ENCODE data around the gene LZTR1.
"Not testable (repeated sequence)": the region's sequence is repeated elsewhere in the genome, so short reads cannot be mapped to it uniquely, and the experiment has no call there.

The LZTR1 gene

DNA sequence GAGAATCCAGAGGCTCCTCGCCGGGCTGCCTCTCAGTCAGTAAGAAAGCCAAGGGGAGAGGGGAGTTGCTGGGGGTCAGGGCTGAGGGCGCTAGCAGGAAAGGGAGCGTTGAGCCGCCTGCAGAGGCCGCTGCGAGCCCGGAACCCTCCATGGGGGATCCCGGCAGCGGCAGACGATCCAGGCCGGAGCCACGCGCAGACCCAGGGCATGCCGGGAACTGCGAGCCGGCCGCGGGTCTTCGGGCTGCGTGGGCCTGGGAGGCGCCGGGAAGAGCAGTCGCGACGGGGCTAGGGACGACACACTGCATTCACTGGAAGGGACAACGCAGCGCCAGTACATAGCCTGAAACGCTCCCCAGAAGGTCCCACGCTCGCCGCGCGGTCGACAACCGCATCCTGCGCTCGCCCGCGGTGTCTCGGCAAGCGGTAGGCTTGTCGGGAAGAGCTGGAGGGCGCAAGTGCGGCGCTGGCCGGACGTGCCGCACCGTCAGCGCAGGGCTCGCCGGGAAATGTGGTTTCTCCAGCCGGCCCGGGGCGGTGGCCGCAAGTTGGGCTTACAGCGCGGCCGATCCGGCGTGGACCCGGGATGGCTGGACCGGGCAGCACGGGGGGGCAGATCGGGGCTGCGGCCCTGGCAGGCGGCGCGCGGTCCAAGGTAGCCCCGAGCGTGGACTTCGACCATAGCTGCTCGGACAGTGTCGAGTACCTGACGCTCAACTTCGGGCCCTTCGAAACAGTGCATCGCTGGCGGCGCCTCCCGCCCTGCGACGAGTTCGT lies at the start of gene LZTR1:
LZTR1 (plus strand) TSS at position 511 of the 776 bp plus-strand sequence; CDS start at position 586, 75 bp downstream.
- DNase-seq (ENCODE audit: low spot score) = peak; percentile 71

DNA sequence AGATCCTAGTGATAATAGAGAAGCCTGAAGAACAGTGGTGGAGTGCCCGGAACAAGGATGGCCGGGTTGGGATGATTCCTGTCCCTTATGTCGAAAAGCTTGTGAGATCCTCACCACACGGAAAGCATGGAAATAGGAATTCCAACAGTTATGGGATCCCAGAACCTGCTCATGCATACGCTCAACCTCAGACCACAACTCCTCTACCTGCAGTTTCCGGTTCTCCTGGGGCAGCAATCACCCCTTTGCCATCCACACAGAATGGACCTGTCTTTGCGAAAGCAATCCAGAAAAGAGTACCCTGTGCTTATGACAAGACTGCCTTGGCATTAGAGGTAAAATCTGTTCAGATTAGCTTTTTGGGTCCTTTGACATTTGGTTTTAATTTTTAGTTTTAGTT lies 48.2 kb upstream of the LZTR1 start:
- DNase-seq (ENCODE audit: low spot score) = no peak

DNA sequence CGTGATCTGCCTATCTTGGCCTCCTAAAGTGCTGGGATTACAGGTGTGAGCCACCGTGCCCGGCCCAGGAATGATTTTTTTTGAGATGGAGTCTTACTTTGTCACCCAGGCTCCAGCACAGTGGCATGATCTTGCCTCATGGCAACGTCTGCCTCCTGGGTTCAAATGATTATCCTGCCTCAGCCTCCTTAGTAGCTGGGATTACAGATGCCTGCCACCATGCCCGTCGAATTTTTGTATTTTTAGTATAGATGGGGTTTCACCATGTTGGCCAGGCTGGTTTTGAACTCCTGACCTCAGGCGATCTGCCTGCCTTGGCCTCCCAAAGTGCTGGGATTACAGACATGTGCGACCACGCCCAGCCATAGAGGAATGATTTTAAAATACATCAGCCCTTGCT lies 47.0 kb upstream of the LZTR1 start:
- not testable (repeated sequence) for DNase-seq (ENCODE audit: low spot score)

- not testable (repeated sequence) for DNase-seq (ENCODE audit: low spot score)
Measured at GRCh38 chr22:20935780-20936539, 46.1 kb upstream of the LZTR1 start.

- DNase-seq (ENCODE audit: low spot score) = no peak
Measured at GRCh38 chr22:20937031-20937793, 44.9 kb upstream of the LZTR1 start.

DNA sequence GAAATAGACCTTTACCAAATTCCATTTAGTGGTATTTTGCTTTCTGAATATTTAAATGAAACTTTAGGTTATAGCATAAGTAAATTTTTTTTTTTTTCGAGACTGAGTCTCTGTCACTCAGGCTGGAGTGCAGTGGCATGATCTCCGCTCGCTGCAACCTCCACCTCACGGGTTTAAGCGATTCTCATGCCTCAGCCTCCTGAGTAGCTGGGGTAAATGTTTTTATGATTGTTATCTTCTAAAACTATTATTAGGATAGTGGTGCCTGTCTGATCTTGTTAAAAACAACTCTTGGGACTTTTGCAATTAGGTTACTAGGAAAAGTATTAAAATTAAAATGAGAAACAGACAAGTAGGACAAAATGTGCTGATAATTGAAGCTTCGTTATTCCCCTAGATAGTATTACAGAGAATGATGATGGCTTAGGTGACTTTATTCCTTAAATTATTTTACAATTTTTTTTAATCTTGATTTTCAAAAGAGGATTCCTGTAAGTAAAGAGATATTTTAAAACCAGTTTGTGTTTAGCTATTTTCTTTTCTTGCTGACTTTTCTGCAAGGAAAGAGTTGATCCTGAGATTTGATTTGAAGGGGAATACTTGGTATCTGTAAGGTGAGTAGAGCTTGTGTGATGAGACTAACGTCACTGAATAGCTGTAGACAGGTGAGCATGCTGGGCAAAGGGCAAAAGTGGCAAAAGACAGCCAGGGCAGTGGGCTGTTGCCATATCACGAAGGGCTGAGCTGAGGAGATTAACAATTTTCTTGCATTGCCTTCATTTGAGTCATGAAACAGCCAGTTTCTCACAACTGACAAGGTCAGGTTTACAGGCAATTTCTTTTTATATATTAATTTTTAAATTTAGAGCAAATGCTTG lies 44.1 kb upstream of the LZTR1 start:
- DNase-seq (ENCODE audit: low spot score) = no peak

DNA sequence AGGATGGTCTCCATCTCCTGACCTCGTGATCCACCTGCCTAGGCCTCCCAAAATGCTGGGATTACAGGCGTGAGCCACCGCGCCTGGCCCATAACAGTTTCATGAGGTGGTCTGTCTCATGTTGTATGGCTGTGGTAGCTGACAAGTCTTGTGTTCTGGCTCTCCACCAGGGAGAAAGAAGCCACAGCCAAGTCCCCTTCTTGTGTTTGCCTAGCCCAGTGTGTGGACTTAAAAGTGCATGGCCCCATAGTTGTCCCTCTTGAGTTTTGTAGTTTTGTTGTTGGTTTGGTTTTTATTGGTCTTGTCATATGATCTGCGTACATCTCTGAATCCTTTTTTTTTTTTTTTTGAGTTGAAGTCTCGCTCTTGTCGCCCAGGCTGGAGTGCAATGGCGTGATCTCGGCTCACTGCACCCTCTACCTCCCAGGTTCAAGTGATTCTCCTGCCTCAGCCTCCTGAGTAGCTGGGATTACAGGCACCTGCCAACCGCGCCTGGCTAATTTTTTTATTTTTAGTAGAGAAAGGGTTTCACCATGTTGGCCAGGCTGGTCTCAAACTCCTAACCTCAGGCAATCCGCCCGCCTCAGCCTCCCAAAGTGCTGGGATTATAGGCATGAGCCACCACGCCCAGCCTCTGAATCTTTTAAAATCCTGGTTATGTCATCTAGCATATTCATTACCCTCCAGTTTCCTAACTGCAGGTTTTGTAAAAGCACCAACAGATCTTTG lies 42.5 kb upstream of the LZTR1 start:
- not testable (repeated sequence) for DNase-seq (ENCODE audit: low spot score)

DNA sequence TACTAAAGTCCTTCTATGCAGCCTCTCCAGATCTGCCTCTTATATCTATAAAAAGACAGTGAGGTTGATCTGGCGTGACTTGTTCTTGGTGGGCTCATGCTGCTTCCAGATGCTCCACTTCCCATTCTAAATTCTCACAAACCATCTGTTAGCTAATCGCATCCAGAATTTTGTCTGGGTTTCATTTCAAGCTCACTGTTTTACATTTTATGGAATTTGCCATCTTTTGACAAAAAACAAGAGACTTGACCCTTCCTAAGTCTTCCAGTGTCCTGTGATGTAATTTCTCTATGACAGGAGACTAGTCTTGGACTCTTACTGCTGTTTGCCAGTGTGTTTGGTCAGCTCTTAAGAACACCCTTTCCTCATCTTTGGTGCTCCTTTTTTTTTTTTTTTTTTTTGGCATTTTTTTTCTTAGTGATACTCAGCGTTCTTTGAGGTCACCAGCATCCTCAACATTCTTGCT lies 41.9 kb upstream of the LZTR1 start:
- no peak for DNase-seq (ENCODE audit: low spot score)

GRCh38 chr22:20940904-20941385 lies 41.2 kb upstream of the LZTR1 start:
- no peak for DNase-seq (ENCODE audit: low spot score)

DNA sequence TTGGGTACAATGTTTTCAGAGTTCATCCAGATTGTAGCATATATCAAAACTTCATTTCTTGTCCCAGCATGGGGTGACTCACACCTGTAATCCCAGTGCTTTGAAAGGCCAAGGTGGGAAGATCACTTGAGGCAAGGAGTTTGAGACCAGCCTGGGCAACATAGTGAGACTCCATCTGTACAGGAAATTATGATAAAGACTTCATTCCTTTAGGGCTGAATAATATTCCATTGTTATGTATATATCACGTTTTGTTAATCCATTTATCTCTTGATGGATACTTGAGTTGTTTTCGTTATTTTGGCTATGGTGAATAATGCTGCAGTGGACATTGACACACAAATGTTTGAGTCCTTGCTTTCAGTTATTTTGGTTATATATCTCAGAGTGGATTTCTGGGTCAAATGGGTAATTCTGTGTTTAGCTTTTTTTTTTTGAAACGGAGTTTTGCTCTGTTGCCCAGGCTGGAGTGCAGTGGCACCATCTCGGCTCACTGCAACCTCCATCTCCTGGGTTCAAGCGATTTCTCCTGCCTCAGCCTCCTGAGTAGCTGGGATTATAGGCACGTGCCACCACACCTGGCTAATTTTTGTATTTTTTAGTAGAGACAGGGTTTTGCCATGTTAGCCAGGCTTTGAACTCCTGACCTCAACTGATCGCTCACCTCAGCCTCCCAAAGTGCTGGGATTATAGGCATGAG lies 39.7 kb upstream of the LZTR1 start:
- not testable (repeated sequence) for DNase-seq (ENCODE audit: low spot score)

DNA sequence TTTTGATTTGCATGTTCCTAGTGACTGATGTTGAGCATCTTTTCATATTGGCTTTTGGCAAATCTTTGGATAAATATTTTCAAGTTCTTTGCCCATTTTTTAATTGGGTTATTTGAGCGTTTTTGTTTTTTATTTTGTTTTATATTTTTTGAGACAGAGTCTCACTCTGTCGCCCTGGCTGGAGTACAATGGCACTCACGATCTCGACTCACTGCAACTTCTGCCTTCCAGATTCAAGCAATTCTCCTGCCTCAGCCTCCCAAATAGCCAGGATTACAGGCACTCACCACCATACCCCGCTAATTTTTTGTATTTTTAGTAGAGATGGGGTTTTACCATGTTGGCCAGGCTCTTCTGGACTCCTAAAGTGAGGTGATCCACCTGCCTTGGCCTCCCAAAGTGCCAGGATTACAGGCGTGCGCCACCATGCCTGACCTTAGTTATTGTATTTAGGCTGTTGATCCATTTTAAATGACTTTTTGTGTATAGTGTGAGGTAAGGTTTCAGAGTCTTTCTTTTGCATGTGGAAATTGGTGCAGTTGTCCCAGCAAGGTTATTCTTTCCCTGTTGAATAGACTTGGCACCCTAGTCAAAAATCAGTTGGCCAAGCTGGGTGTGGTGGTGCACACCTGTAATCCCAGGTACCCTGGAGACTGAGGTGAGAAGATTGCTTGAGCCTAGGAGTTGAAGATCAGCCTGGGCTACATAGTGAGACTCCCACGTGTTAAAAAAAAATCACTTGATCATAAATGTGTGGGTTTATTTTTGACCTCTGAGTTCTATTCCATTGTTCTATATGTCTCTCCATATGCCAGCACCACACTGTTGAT lies 38.8 kb upstream of the LZTR1 start:
- DNase-seq (ENCODE audit: low spot score) = no peak

DNA sequence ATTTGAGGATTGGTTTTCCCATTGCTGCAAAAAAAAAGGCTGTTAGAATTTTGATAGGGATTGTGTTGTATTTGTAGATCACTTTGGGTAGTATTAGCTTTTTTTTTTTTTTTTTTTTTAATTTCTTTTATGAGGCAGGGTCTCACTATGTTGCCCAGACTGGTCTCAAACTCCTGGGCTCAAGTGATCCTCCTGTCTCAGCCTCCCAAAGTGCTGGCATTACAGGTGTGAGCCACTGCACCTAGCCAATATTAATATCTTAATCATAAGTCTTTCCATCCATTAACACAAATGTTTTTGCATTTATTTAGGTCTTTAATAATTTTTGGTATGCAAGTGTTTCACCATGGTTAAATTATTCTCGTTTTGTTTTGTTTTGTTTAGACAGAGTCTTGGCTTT lies 38.1 kb upstream of the LZTR1 start:
- no peak for DNase-seq (ENCODE audit: low spot score)

GRCh38 chr22:20945578-20945934 lies 36.5 kb upstream of the LZTR1 start:
- DNase-seq (ENCODE audit: low spot score) = no peak

DNA sequence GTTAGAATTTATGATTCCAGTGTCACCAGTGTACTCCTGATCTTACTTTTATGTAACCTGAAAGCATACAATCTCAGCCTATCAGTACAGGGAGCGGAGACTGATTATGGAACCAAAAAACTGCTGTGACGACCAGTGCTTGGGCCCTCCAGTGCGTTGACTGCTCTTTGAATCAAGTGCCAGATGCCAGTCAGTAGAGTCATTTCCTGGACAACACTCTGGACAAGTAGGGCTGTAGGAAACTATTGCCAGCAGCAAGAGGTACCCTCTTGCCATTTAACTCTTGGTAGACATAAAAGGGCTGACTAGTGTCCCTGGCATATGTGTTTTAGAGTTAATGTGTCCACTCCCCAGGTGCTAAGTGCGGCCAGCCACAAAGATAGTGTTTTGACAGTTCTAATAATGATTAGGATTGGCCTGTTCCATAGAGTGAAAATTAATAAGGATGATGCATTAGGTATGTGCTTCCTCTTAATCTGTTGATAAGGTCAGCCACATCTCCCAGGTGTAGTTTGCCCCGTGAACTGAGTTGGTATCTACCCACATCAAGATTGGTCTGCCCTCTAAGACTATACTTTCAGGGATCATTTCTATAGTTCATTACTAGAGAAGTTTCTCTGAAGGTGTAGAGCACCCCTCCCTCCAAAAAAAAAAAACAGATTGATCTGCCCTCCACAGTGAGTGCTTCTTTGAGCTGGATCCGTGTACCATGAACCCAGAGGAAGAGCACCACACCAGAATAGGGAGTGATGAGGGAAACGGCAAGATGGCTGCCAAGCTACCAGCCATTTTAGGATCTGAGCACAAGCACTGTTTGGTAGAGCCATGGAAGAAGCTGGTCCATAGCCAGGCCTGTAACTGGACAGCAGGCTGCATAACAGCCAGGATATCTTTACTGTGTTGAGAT lies 35.8 kb upstream of the LZTR1 start:
- no peak for DNase-seq (ENCODE audit: low spot score)

DNA sequence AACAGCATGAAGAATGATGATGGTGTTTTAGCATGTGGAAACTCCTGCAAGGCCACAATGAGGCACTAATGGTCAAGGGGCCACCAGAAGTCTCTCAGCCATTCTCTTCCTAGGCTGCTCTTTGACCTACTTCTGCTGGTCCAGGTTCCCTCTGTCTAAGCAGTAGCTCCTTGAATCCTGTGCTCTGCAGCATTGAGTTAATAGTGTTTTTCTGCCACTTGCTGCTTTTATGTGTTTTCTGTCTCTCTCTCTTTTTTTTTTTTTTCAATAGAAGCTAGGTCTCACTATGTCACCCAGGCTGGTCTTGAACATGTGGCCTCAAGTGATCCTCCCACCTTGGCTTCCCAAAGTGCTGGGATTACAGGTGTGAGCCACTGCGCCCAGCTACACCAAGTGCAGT lies 35.1 kb upstream of the LZTR1 start:
- no peak for DNase-seq (ENCODE audit: low spot score)

GRCh38 chr22:20948450-20948849 lies 33.6 kb upstream of the LZTR1 start:
- no peak for DNase-seq (ENCODE audit: low spot score)

DNA sequence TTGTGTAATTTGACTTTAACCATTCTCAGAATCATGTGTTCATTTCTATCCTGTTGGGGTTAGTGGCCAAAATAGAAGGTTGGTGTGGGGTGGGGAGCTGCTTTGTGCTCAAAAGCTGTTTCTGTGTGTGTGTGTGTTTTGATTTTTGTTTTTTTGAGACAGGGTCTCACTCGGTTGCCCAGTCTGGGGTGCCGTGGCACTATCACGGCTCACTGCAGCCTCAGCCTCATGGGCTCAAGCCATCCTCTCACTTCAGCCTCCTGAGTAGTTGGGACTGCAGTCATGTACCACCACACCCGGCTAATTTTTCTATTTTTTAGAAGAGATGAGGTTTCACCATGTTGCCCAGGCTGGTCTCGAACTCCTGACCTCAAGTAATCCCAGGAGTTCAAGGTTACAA lies 33.1 kb upstream of the LZTR1 start:
- DNase-seq (ENCODE audit: low spot score) = no peak

DNA sequence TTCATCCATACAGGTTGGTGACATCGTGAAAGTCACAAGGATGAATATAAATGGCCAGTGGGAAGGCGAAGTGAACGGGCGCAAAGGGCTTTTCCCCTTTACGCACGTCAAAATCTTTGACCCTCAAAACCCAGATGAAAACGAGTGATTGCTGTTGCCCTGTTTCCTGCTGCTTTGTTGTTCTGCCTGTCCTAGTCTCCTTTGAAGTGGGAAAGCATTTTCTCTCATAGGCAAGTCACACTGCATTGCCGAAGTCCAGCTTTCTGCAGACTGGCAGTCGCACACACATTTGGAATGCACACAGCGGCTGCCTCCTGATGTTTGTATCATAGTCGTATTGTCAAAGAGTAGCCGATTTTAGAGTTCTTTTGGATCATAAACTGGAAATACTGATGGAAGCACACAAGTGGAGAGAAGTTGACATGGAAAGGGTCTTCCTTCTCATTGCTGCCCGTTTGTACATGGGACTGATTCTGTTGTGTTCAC lies 32.4 kb upstream of the LZTR1 start:
- DNase-seq (ENCODE audit: low spot score) = no peak
